ENCODE data around the gene RELCH. TPM values are rescaled to one million over a fixed set of nuclear protein-coding genes. Genes with fewer than 3 reads are reported as not detected.

Gene RELCH
- total RNA-seq, 1 experiment from 2014 or later: 19.5 TPM

DNA sequence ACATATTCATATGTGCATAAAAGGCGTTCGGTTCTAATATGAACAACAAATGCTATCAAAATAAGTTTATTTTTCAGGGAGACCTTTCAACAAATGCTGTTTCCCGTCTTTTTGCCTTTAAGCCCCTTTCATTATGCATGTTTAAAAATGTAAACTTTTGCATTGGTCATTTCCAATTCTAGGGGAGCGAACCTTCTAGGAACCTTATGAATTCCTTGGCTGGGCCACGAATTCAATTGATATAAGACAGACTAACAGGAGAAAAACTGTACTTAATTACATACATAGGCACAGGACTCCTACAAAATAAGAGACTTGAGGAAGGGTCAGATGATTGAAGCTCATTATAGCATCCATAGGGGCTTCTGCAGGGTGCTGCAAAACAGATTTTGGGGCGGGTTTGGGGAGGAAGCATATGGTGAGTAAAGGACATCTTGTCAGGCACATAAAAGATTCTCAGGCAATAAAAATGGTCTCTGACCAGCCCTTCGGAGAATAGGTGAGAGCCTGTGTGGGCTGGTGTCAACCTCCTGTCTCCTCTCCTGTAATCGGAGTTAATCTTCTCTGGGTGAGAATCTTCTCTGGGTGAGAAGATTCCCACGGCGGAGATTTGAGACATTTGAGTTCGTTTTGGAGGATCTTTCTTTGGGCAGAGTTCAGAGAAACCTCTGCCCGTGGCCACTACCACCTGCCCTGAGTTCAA, 139.7 kb downstream of the RELCH start:
- ATAC-seq: no peak
- CTCF ChIA-PET: no interaction called here
- intact Hi-C loops (cut with micrococcal nuclease; ENCODE audit: unreplicated experiment) (no loop called here), in situ Hi-C loops (cut with HindIII; ENCODE audit: low pct_unique_long_range_greater_than_20kb, low sequenced_read_pairs) (no loop called here)
- H3K9me3 ChIP-seq (ENCODE audit: control insufficient read depth, insufficient read depth, low read depth, low read length): no peaks in the 10 kb centered on the region
- peak overlapping the region; percentile 66 to 76 for H3K4me3 ChIP-seq (ENCODE audit: low read depth in 2 of 2, low read length in 2 of 2)
- no peaks in the 10 kb centered on the region for H3K36me3 ChIP-seq (ENCODE audit: control insufficient read depth, insufficient read depth, low read length)
- DNase-seq (ENCODE audit: low read depth, low spot score): no peak
- BruUV-seq (replicated peaks): TSS peak; percentile 77
- POLR2A ChIA-PET: no interaction called here
- no peaks in the 10 kb centered on the region for H3K27me3 ChIP-seq (ENCODE audit: control insufficient read depth, insufficient read depth, low read length)
- no peak for TF ChIP-seq REST (IDR thresholded peaks at IDR 0.05; ENCODE audit: insufficient read depth in 1 of 2, low read depth in 2 of 2, low read length in 1 of 2)
- TF ChIP-seq TCF7L2 (IDR thresholded peaks at IDR 0.05; ENCODE audit: low read depth, low read length): no peak
- no peak for TF ChIP-seq SIN3A (IDR thresholded peaks at IDR 0.05; ENCODE audit: borderline replicate concordance, insufficient read depth, low read depth, low read length)
- TF ChIP-seq, protein P1, sequence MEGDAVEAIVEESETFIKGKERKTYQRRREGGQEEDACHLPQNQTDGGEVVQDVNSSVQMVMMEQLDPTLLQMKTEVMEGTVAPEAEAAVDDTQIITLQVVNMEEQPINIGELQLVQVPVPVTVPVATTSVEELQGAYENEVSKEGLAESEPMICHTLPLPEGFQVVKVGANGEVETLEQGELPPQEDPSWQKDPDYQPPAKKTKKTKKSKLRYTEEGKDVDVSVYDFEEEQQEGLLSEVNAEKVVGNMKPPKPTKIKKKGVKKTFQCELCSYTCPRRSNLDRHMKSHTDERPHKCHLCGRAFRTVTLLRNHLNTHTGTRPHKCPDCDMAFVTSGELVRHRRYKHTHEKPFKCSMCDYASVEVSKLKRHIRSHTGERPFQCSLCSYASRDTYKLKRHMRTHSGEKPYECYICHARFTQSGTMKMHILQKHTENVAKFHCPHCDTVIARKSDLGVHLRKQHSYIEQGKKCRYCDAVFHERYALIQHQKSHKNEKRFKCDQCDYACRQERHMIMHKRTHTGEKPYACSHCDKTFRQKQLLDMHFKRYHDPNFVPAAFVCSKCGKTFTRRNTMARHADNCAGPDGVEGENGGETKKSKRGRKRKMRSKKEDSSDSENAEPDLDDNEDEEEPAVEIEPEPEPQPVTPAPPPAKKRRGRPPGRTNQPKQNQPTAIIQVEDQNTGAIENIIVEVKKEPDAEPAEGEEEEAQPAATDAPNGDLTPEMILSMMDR (IDR thresholded peaks at IDR 0.05): no peak
- TF ChIP-seq POLR2AphosphoS5 (IDR thresholded peaks at IDR 0.05; ENCODE audit: low read depth, low read length): no peak
- peak overlapping the region; percentile 65 for H3K27ac ChIP-seq (ENCODE audit: low read length)
- H3K4me1 ChIP-seq (ENCODE audit: control insufficient read depth, insufficient read depth, low read length): peaks cover 44% of the 10 kb centered on the region

DNA sequence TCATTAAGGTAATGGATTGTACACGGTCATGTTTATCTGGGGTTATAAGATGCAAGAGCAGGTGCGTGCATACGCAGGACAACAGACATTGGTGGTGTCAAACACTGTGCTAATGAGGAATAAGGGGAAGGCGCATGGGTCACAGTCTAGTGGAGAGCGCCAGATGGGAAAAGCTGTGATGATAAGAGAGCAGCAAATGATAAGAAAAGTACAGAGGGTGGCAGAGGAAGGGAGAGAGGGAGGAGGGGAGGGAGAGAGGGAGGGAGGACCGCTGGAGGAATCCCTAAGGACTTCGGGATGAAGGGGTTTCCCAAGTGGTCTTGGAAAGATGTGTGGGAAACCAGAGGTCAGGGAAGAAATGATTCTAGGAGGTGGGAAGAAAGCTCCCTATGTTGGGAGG, 140.9 kb downstream of the RELCH start:
- peaks cover 55% of the 10 kb centered on the region for H3K4me1 ChIP-seq (ENCODE audit: control insufficient read depth, insufficient read depth, low read length)
- DNase-seq (ENCODE audit: low read depth, low spot score) (no peak), ATAC-seq (no peak)
- BruUV-seq (replicated peaks): no TSS peak
- intact Hi-C loops (cut with micrococcal nuclease; ENCODE audit: unreplicated experiment): no loop called here
- TF ChIP-seq TCF7L2 (IDR thresholded peaks at IDR 0.05; ENCODE audit: low read depth, low read length): no peak
- TF ChIP-seq, protein P1 (IDR thresholded peaks at IDR 0.05): no peak
- no peak for TF ChIP-seq REST (IDR thresholded peaks at IDR 0.05; ENCODE audit: insufficient read depth in 1 of 2, low read depth in 2 of 2, low read length in 1 of 2)
- no peak for TF ChIP-seq POLR2AphosphoS5 (IDR thresholded peaks at IDR 0.05; ENCODE audit: low read depth, low read length)
- no peak for TF ChIP-seq SIN3A (IDR thresholded peaks at IDR 0.05; ENCODE audit: borderline replicate concordance, insufficient read depth, low read depth, low read length)
- POLR2A ChIA-PET: interaction anchor here (0.5 kb wide), 1 partner anchor 11 kb away, joined by 3 read pairs; no protein-coding TSS in a partner anchor
- no peaks in the 10 kb centered on the region for H3K27me3 ChIP-seq (ENCODE audit: control insufficient read depth, insufficient read depth, low read length)
- in situ Hi-C loops (cut with HindIII; ENCODE audit: low pct_unique_long_range_greater_than_20kb, low sequenced_read_pairs): no loop called here
- no peaks in the 10 kb centered on the region for H3K9me3 ChIP-seq (ENCODE audit: control insufficient read depth, insufficient read depth, low read depth, low read length)
- no peaks in the 10 kb centered on the region for H3K36me3 ChIP-seq (ENCODE audit: control insufficient read depth, insufficient read depth, low read length)
- H3K27ac ChIP-seq (ENCODE audit: low read length): peak overlapping the region; percentile 87
- H3K4me3 ChIP-seq (ENCODE audit: low read depth in 2 of 2, low read length in 2 of 2): 0 out of 4 replicates have a peak overlapping the region, but pooled peaks of 1 of the 2 experiments have one; percentile 14
- CTCF ChIA-PET: no interaction called here

Data from Panc1 (cell line).